Measurements from ENCODE around the gene B4GALNT2.

DNA sequence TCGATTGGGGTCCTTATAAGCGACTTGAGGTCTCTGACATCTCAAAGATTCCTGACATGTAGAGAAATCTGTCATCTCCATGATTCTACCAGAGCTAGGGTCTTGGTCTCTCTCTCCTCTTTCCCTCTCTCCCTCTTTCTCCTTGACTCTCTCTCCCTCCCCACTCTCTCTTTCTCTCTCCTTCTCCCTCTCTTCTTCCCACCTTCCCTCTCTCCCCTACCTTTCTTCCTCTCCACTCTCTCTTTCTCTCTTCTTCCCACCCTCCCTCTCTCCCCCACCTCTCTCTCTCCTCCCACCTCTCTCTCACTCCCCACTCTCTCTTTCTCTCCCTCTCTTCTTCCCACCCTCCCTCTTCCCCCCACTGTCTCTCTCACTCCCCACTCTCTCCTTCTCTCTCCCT lies 32.6 kb downstream of the B4GALNT2 start:
- no peak for TF ChIP-seq GATA2 (IDR thresholded peaks at IDR 0.05; ENCODE audit: low read depth, low read length)
- TF ChIP-seq GATA3 (IDR thresholded peaks at IDR 0.05; ENCODE audit: low read depth, low read length): no peak
